Measurements from ENCODE around the gene BTBD17. TPM values are rescaled to one million over a fixed set of nuclear protein-coding genes. Genes with fewer than 3 reads are reported as not detected.

BTBD17 gene
- total and polyA plus RNA-seq, 4 experiments from 2014 or later: not detected

GRCh38 chr17:74328487-74328886, 33.2 kb downstream of the BTBD17 start:
- no peaks in the 10 kb centered on the region for H3K36me3 ChIP-seq (ENCODE audit: insufficient read depth, low read length)
- Mint-ChIP-seq H3K4me3 (peak overlapping the region in 4 of 8 donors; percentile 10 to 69 (median 23)), H3K27me3 (no peaks in the 10 kb centered on the region), H3K27ac (peak overlapping the region in 3 of 7 donors; percentile 6 to 70 (median 57)), H3K36me3 (no peaks in the 10 kb centered on the region), H3K9me3 (no peaks in the 10 kb centered on the region), H3K4me1 (peaks cover 22 to 40% (median 28%) of the 10 kb centered on the region in 4 donors)
- H3K27me3 ChIP-seq (ENCODE audit: insufficient read depth, low read length): no peaks in the 10 kb centered on the region
- intact Hi-C loops (cut with micrococcal nuclease): no loop called here
- no peak overlapping the region for H3K27ac ChIP-seq (ENCODE audit: low read depth, low read length)
- H3K4me1 ChIP-seq (ENCODE audit: insufficient read depth, low read length): peaks cover 39% of the 10 kb centered on the region
- ChIA-PET POLR2A (ENCODE audit: partially characterized antibody) (interaction anchor here (0.6 to 2.0 kb wide), 2 partner anchors 15 to 32 kb away, joined by 3 to 5 read pairs; no protein-coding TSS in a partner anchor), CTCF (ENCODE audit: partially characterized antibody) (interaction anchor here (1.0 to 1.4 kb wide), 6 partner anchors 23 to 129 kb away, joined by 3 to 5 read pairs (median 3); no protein-coding TSS in a partner anchor)
- DNase-seq: no peak
- no peak overlapping the region for H3K4me3 ChIP-seq (ENCODE audit: low read length in 2 of 2)
- no peaks in the 10 kb centered on the region for H3K9me3 ChIP-seq (ENCODE audit: control insufficient read depth in 1 of 2, low read length in 2 of 2)

GRCh38 chr17:74326506-74326905, 35.2 kb downstream of the BTBD17 start:
- no peaks in the 10 kb centered on the region for H3K9me3 ChIP-seq (ENCODE audit: control insufficient read depth in 1 of 2, low read length in 2 of 2)
- peaks cover 39% of the 10 kb centered on the region for H3K4me1 ChIP-seq (ENCODE audit: insufficient read depth, low read length)
- H3K27ac ChIP-seq (ENCODE audit: low read depth, low read length): no peak overlapping the region
- ChIA-PET POLR2A (ENCODE audit: partially characterized antibody) (no interaction called here), CTCF (ENCODE audit: partially characterized antibody) (no interaction called here)
- H3K27me3 Mint-ChIP-seq: no peaks in the 10 kb centered on the region
- H3K9me3 Mint-ChIP-seq: no peaks in the 10 kb centered on the region
- intact Hi-C loops (cut with micrococcal nuclease): no loop called here
- no peaks in the 10 kb centered on the region for H3K36me3 Mint-ChIP-seq
- no peak for DNase-seq
- H3K27ac Mint-ChIP-seq: peak overlapping the region in 4 of 7 donors; percentile 4 to 85 (median 76)
- no peaks in the 10 kb centered on the region for H3K36me3 ChIP-seq (ENCODE audit: insufficient read depth, low read length)
- peak overlapping the region; percentile 32 to 78 (median 61) for H3K4me3 Mint-ChIP-seq
- peak overlapping the region; percentile 36 to 38 for H3K4me3 ChIP-seq (ENCODE audit: low read length in 2 of 2)
- peaks cover 21 to 40% (median 28%) of the 10 kb centered on the region in 4 donors for H3K4me1 Mint-ChIP-seq
- no peaks in the 10 kb centered on the region for H3K27me3 ChIP-seq (ENCODE audit: insufficient read depth, low read length)

GRCh38 chr17:74325743-74326379, 35.8 kb downstream of the BTBD17 start, which contains the start of gene KIF19:
KIF19 (plus strand) TSS chr17:74326226; CDS start chr17:74326350, 124 bp downstream.
- DNase-seq: peak; percentile 47 to 61 (median 48)
- Mint-ChIP-seq H3K36me3 (no peaks in the 10 kb centered on the region), H3K27me3 (no peaks in the 10 kb centered on the region), H3K4me1 (peaks cover 21 to 40% (median 28%) of the 10 kb centered on the region in 4 donors), H3K4me3 (peak within 1 kb of the TSS; percentile 59 to 85 (median 79)), H3K9me3 (no peaks in the 10 kb centered on the region), H3K27ac (peak within 1 kb of the TSS in 5 of 7 donors; percentile 4 to 85 (median 73))
- Histone ChIP-seq H3K4me3 (ENCODE audit: low read length in 2 of 2) (peak within 1 kb of the TSS; percentile 36 to 38), H3K9me3 (ENCODE audit: control insufficient read depth in 1 of 2, low read length in 2 of 2) (no peaks in the 10 kb centered on the region), H3K27me3 (ENCODE audit: insufficient read depth, low read length) (no peaks in the 10 kb centered on the region), H3K4me1 (ENCODE audit: insufficient read depth, low read length) (peaks cover 39% of the 10 kb centered on the region), H3K27ac (ENCODE audit: low read depth, low read length) (no peak within 1 kb of the TSS), H3K36me3 (ENCODE audit: insufficient read depth, low read length) (no peaks in the 10 kb centered on the region)
- intact Hi-C loops (cut with micrococcal nuclease): no loop called here
- ChIA-PET CTCF (ENCODE audit: partially characterized antibody) (no interaction called here), POLR2A (ENCODE audit: partially characterized antibody) (no interaction called here)

- H3K27me3 Mint-ChIP-seq: no peaks in the 10 kb centered on the region
- peak overlapping the region; percentile 53 to 85 (median 79) for H3K4me3 Mint-ChIP-seq
- no peak overlapping the region for H3K27ac ChIP-seq (ENCODE audit: low read depth, low read length)
- H3K27ac Mint-ChIP-seq: peak overlapping the region in 3 of 7 donors; percentile 42 to 67 (median 42)
- peaks cover 21 to 40% (median 28%) of the 10 kb centered on the region in 4 donors for H3K4me1 Mint-ChIP-seq
- H3K4me3 ChIP-seq (ENCODE audit: low read length in 2 of 2): peak overlapping the region in 1 of 2 donors; percentile 38
- ChIA-PET CTCF (ENCODE audit: partially characterized antibody) (no interaction called here), POLR2A (ENCODE audit: partially characterized antibody) (no interaction called here)
- intact Hi-C loops (cut with micrococcal nuclease): no loop called here
- DNase-seq: no peak
- no peaks in the 10 kb centered on the region for H3K36me3 Mint-ChIP-seq
- peaks cover 39% of the 10 kb centered on the region for H3K4me1 ChIP-seq (ENCODE audit: insufficient read depth, low read length)
- no peaks in the 10 kb centered on the region for H3K9me3 ChIP-seq (ENCODE audit: control insufficient read depth in 1 of 2, low read length in 2 of 2)
- H3K36me3 ChIP-seq (ENCODE audit: insufficient read depth, low read length): no peaks in the 10 kb centered on the region
- H3K9me3 Mint-ChIP-seq: no peaks in the 10 kb centered on the region
- H3K27me3 ChIP-seq (ENCODE audit: insufficient read depth, low read length): no peaks in the 10 kb centered on the region
These were observed 36.3 kb downstream of the BTBD17 start for GRCh38 chr17:74325376-74325742.

- no peak for DNase-seq
- Mint-ChIP-seq H3K4me3 (peak overlapping the region in 6 of 8 donors; percentile 23 to 73 (median 49)), H3K27me3 (no peaks in the 10 kb centered on the region), H3K9me3 (no peaks in the 10 kb centered on the region), H3K27ac (peak overlapping the region in 1 of 7 donors; percentile 69), H3K36me3 (no peaks in the 10 kb centered on the region), H3K4me1 (peaks cover 19 to 33% (median 25%) of the 10 kb centered on the region in 4 donors)
- Histone ChIP-seq H3K27ac (ENCODE audit: low read depth, low read length) (no peak overlapping the region), H3K36me3 (ENCODE audit: insufficient read depth, low read length) (no peaks in the 10 kb centered on the region), H3K4me3 (ENCODE audit: low read length in 2 of 2) (no peak overlapping the region), H3K9me3 (ENCODE audit: control insufficient read depth in 1 of 2, low read length in 2 of 2) (no peaks in the 10 kb centered on the region), H3K27me3 (ENCODE audit: insufficient read depth, low read length) (no peaks in the 10 kb centered on the region), H3K4me1 (ENCODE audit: insufficient read depth, low read length) (peaks cover 34% of the 10 kb centered on the region)
- ChIA-PET POLR2A (ENCODE audit: partially characterized antibody) (interaction anchor here (1.0 kb wide), 1 partner anchor 110 kb away, joined by 3 read pairs; no protein-coding TSS in a partner anchor), CTCF (ENCODE audit: partially characterized antibody) (no interaction called here)
- intact Hi-C loops (cut with micrococcal nuclease): no loop called here
These were observed 37.1 kb downstream of the BTBD17 start for GRCh38 chr17:74324521-74324920.

- no peak overlapping the region for H3K27ac Mint-ChIP-seq
- CTCF ChIA-PET (ENCODE audit: partially characterized antibody): no interaction called here
- POLR2A ChIA-PET (ENCODE audit: partially characterized antibody): no interaction called here
- H3K9me3 Mint-ChIP-seq: no peaks in the 10 kb centered on the region
- Histone ChIP-seq H3K27me3 (ENCODE audit: insufficient read depth, low read length) (no peaks in the 10 kb centered on the region), H3K27ac (ENCODE audit: low read depth, low read length) (no peak overlapping the region), H3K36me3 (ENCODE audit: insufficient read depth, low read length) (no peaks in the 10 kb centered on the region), H3K9me3 (ENCODE audit: control insufficient read depth in 1 of 2, low read length in 2 of 2) (no peaks in the 10 kb centered on the region), H3K4me1 (ENCODE audit: insufficient read depth, low read length) (no peaks in the 10 kb centered on the region), H3K4me3 (ENCODE audit: low read length in 2 of 2) (no peak overlapping the region)
- peak overlapping the region in 1 of 8 donors; percentile 60 for H3K4me3 Mint-ChIP-seq
- no peaks in the 10 kb centered on the region for H3K4me1 Mint-ChIP-seq
- H3K36me3 Mint-ChIP-seq: no peaks in the 10 kb centered on the region
- H3K27me3 Mint-ChIP-seq: no peaks in the 10 kb centered on the region
- intact Hi-C loops (cut with micrococcal nuclease): no loop called here
- no peak for DNase-seq
These were observed 43.3 kb downstream of the BTBD17 start for GRCh38 chr17:74318391-74318790.

- intact Hi-C loops (cut with micrococcal nuclease): no loop called here
- Histone ChIP-seq H3K4me3 (ENCODE audit: low read length in 2 of 2) (no peak overlapping the region), H3K27me3 (ENCODE audit: insufficient read depth, low read length) (no peaks in the 10 kb centered on the region), H3K27ac (ENCODE audit: low read depth, low read length) (no peak overlapping the region), H3K9me3 (ENCODE audit: control insufficient read depth in 1 of 2, low read length in 2 of 2) (no peaks in the 10 kb centered on the region), H3K4me1 (ENCODE audit: insufficient read depth, low read length) (no peaks in the 10 kb centered on the region), H3K36me3 (ENCODE audit: insufficient read depth, low read length) (no peaks in the 10 kb centered on the region)
- POLR2A ChIA-PET (ENCODE audit: partially characterized antibody): no interaction called here
- H3K4me1 Mint-ChIP-seq: no peaks in the 10 kb centered on the region
- no peaks in the 10 kb centered on the region for H3K36me3 Mint-ChIP-seq
- no peak overlapping the region for H3K4me3 Mint-ChIP-seq
- no peak for DNase-seq
- H3K27me3 Mint-ChIP-seq: no peaks in the 10 kb centered on the region
- peaks cover 0 to 5% (median 0%) of the 10 kb centered on the region in 8 donors for H3K9me3 Mint-ChIP-seq
- CTCF ChIA-PET (ENCODE audit: partially characterized antibody): no interaction called here
- no peak overlapping the region for H3K27ac Mint-ChIP-seq
These were observed 44.6 kb downstream of the BTBD17 start for GRCh38 chr17:74317071-74317470.
